Measurements from ENCODE around the gene CD53.
"Not testable (repeated sequence)": the region's sequence is repeated elsewhere in the genome, so short reads cannot be mapped to it uniquely, and the experiment has no call there.

The CD53 gene

GRCh38 chr1:110872745-110873720 lies at the start of gene CD53:
TSS of gene CD53 (plus strand) at chr1:110873148. CDS start at chr1:110891409, 18,261 bp downstream.
- no peak for DNase-seq (ENCODE audit: low read depth)

GRCh38 chr1:110824192-110824591 lies 48.8 kb upstream of the CD53 start:
- DNase-seq (ENCODE audit: low read depth) = no peak

- no peak for DNase-seq (ENCODE audit: low read depth)
Observed at GRCh38 chr1:110829955-110830553, 42.9 kb upstream of the CD53 start.

GRCh38 chr1:110833779-110834178 lies 39.2 kb upstream of the CD53 start:
- DNase-seq (ENCODE audit: low read depth) = not testable (repeated sequence)

GRCh38 chr1:110846861-110847260 lies 26.1 kb upstream of the CD53 start:
- no peak for DNase-seq (ENCODE audit: low read depth)

GRCh38 chr1:110850145-110850544 lies 22.8 kb upstream of the CD53 start:
- no peak for DNase-seq (ENCODE audit: low read depth)

GRCh38 chr1:110850627-110851026 lies 22.3 kb upstream of the CD53 start:
- DNase-seq (ENCODE audit: low read depth) = no peak

GRCh38 chr1:110853135-110853534 lies 19.8 kb upstream of the CD53 start:
- no peak for DNase-seq (ENCODE audit: low read depth)

GRCh38 chr1:110856410-110856809 lies 16.5 kb upstream of the CD53 start:
- no peak for DNase-seq (ENCODE audit: low read depth)

- no peak for DNase-seq (ENCODE audit: low read depth)
Observed at GRCh38 chr1:110857964-110858948, 14.7 kb upstream of the CD53 start.

- DNase-seq (ENCODE audit: low read depth) = no peak
Observed at GRCh38 chr1:110859062-110859461, 13.9 kb upstream of the CD53 start.

- no peak for DNase-seq (ENCODE audit: low read depth)
Observed at GRCh38 chr1:110860174-110860573, 12.8 kb upstream of the CD53 start.

- not testable (repeated sequence) for DNase-seq (ENCODE audit: low read depth)
Observed at GRCh38 chr1:110860620-110861019, 12.3 kb upstream of the CD53 start.

- DNase-seq (ENCODE audit: low read depth) = not testable (repeated sequence)
Observed at GRCh38 chr1:110861942-110862341, 11.0 kb upstream of the CD53 start.

GRCh38 chr1:110864287-110864686 lies 8.7 kb upstream of the CD53 start:
- DNase-seq (ENCODE audit: low read depth) = no peak

GRCh38 chr1:110870721-110871388 lies 2.1 kb upstream of the CD53 start:
- DNase-seq (ENCODE audit: low read depth) = no peak

- no peak for DNase-seq (ENCODE audit: low read depth)
Observed at GRCh38 chr1:110872366-110872744, 593 bp upstream of the CD53 start.

GRCh38 chr1:110873856-110874255 lies 908 bp downstream of the CD53 start:
- DNase-seq (ENCODE audit: low read depth) = no peak

GRCh38 chr1:110874324-110875215 lies 1.6 kb downstream of the CD53 start:
- DNase-seq (ENCODE audit: low read depth) = no peak

- DNase-seq (ENCODE audit: low read depth) = no peak
Observed at GRCh38 chr1:110875216-110875731, 2.3 kb downstream of the CD53 start.

All from fibroblast of gingiva (primary cell).